Measurements from ENCODE around the gene PRKAG1.

The PRKAG1 gene

DNA sequence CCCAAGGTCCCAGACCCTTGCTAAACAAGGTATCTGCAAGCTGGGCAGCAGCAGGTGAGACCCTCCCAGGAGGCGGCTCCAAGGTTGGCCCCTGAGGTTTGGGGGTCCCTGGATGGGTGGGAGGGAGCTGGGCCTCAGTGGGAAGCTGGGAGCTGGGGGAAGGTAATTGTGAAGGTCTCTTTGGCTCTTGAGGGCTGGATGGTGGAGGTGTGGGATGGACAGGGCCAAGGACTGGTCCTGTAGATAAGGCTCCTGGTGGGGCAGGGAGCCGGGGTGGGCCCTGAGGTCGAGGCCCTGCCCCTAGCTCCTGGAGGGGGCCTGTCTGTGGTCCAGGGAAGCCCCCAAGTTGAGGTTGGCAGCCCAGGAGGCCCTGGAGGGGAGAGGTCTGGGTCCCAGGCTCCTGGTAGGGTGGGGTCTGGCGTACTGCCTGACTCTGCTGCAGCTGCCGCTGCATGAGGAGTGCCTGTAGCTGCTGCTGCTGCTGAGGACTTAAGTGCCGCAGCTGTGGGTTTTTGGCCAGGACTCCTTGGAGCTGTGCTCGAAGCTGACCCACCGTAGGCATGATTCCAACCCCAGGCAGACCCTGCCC is 13.1 kb upstream of the PRKAG1 start:
- H3K36me3 ChIP-seq (replicated peaks), result peaks cover 84% of the 10 kb centered on the region
- H3K9me3 ChIP-seq, result no peaks in the 10 kb centered on the region
- peak in 1 of 2 experiments; percentile 7 for DNase-seq (ENCODE audit: low spot score in 2 of 2)
- in situ Hi-C loops (cut with MboI; ENCODE audit: low sequenced_read_pairs), result no loop called here
- no peak overlapping the region for H3K4me3 ChIP-seq
- H3K27me3 ChIP-seq (ENCODE audit: low read depth), result no peaks in the 10 kb centered on the region
- H3K4me1 ChIP-seq, result no peaks in the 10 kb centered on the region

DNA sequence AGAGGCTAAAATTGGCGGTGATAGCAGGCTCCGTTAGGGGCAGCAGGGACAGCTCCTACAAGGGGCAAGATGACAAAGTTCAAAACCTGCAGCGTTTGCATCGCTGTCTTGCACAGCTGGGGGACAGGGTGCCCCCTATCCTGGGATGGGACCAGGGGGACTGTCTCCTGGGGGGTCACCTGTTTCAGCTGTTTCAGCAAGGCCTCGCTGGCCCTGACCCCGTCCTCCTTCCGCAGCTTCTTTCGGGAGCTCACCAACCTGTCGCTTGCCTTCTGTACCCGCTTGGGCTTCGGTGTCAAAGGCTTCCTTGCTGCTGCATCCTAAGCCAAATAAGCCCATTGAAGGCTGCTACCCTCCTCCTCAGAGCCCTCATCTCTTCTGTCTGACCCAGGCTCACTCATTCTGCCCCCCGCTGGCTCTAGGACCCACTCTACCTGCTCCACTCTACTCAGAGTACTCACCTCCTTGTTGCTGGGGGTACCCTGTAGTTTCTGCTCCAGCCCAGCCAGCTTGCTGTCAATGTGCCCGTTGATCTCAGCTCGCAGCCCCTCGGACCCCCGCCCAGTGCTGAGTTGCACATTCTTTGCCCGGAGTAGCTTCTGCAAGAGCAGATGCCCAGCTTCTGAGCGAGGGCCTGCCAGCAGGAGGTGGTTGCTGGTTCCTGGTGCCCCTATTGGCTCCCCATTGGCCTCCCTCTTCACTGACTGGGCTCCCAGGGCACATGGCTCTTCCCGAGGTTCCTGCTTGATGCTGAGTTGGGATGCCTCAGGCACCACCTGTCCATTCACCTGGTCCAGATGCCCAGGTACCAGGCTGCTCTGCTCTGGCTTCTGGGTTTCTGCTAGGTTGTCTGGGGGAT is 12.4 kb upstream of the PRKAG1 start:
- peak in 1 of 2 experiments; percentile 7 for DNase-seq (ENCODE audit: low spot score in 2 of 2)
- H3K27me3 ChIP-seq (ENCODE audit: low read depth), result no peaks in the 10 kb centered on the region
- no peaks in the 10 kb centered on the region for H3K4me1 ChIP-seq
- in situ Hi-C loops (cut with MboI; ENCODE audit: low sequenced_read_pairs), result no loop called here
- H3K36me3 ChIP-seq (replicated peaks), result peaks cover 88% of the 10 kb centered on the region
- no peaks in the 10 kb centered on the region for H3K9me3 ChIP-seq
- no peak overlapping the region for H3K4me3 ChIP-seq

DNA sequence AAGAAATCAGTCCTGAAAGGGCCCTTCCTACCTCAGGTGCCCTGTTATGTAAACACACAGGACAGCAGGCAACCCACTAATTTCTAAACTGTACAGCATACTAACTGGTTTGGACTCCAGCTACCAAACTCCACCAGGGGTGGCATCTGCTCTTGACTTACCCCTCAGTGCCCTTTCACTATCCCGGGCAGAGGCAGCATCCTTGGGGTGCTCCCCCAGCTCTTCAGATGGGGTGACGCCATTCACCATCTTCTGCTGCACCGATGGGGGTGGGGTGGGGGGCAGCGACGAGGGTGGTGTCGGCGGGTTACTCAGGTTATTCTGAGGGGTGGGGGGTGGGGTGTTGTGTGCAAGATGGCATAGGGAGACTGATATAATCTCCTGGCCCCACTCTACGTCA is 11.5 kb upstream of the PRKAG1 start:
- in situ Hi-C loops (cut with MboI; ENCODE audit: low sequenced_read_pairs), result no loop called here
- no peak for DNase-seq (ENCODE audit: low spot score in 2 of 2)
- no peaks in the 10 kb centered on the region for H3K27me3 ChIP-seq (ENCODE audit: low read depth)
- H3K36me3 ChIP-seq (replicated peaks), result peaks cover 89% of the 10 kb centered on the region
- no peaks in the 10 kb centered on the region for H3K4me1 ChIP-seq
- H3K9me3 ChIP-seq, result no peaks in the 10 kb centered on the region
- H3K4me3 ChIP-seq, result no peak overlapping the region

DNA sequence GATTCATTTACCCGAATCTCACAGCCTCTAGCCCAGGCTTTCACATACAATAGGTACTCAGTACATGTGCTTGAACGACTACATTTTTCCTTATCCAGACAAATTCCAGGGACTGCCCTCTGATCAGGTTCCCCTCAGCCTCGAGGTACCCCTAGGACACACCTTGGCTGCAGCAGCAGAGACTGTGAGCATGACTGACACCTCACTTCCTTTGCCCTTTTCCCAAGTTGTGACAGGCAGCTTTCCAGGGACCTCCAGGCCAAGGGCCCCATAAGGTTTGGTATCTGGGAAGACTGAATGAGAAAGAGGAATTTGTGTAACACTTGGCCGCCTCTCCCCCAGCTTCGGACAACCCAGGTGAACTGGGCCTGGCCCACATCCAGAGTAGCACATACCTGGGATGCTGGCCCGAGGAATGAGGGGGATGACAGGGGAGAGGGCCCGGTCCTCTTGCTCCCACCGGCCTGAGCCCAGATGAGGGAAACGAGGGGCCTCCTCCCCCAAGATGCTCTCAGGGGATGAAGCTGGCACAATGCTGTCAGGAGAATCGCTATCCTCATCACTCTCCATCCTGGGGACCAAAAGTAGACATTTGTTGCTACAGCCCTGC is 10.2 kb upstream of the PRKAG1 start:
- H3K4me1 ChIP-seq, result no peaks in the 10 kb centered on the region
- DNase-seq (ENCODE audit: low spot score in 2 of 2), result no peak
- H3K27me3 ChIP-seq (ENCODE audit: low read depth), result no peaks in the 10 kb centered on the region
- H3K36me3 ChIP-seq (replicated peaks), result peaks cover 89% of the 10 kb centered on the region
- in situ Hi-C loops (cut with MboI; ENCODE audit: low sequenced_read_pairs), result no loop called here
- no peaks in the 10 kb centered on the region for H3K9me3 ChIP-seq
- no peak overlapping the region for H3K4me3 ChIP-seq

DNA sequence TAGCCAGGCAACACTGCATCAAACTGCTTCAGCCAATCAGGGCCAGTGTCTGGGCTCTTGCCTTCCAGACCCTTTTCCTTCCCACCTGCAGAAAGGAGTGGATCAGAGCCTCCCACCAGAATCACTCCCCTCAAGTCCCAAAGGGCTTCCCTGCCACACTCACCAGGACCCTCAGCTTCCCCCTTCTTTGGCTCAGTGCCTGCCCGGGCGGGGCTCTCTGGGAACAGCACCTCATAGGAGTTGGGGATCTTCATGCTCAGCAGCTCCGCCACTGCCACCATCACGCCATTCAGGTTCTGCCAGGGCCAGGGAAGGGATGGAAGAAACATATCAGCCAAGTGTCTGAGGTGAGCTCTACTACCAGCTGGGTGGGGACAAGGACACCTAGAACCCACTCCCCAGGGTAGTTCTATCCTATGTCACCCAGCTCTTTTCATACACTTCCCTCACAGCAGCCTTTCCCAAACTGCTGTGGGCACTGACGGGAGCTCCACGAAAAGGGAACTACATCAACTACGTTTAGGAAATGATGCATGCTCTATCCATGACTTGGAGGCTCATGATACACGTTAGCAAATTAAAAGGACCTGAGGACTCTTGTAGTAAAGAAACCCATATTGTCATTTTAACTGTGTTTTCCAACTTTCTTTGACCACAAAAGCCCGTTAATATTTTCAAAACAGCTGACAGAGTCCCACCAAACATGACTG is 9.4 kb upstream of the PRKAG1 start:
- peaks cover 89% of the 10 kb centered on the region for H3K36me3 ChIP-seq (replicated peaks)
- no peaks in the 10 kb centered on the region for H3K9me3 ChIP-seq
- H3K27me3 ChIP-seq (ENCODE audit: low read depth), result no peaks in the 10 kb centered on the region
- DNase-seq (ENCODE audit: low spot score in 2 of 2), result no peak
- no peaks in the 10 kb centered on the region for H3K4me1 ChIP-seq
- in situ Hi-C loops (cut with MboI; ENCODE audit: low sequenced_read_pairs), result no loop called here
- H3K4me3 ChIP-seq, result no peak overlapping the region

DNA sequence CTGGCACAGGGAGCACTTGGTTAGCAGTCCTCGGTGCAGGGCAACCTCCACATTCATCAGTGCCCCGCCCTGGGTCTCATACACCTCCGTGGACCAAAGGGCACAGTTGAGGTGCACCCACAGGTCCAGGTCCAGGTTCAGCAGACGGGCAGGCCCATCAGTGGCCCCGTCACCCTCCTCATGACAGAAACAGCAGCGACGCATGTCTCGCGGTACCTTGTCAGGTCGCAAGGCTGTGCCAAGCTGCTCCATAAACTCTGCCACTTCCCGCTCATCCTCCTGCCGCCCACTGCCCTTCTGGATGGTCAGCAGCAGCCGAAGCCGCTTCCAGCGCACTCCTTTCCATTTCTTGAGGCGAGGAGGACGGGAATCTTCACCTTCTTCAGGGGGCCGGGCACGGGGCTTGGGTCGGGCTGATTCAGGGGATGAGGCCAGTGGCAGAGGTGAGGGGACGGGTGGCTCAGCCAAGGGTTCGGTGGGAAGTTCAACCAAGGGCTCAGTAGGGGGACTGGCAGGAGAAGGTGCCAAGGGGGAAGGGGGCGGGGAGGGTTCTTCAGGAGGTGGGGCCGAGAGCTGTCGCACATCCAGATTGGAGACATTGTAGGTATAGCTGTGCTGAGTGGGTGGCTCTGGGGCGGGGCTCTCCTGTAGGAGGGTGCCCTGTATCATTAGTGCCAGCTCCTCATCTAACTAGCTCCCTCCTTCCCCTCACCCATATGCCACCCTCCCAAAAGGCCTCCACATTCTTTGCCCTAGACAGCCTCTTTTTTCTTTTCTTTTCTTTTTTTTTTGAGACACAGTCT is 8.3 kb upstream of the PRKAG1 start:
- H3K4me1 ChIP-seq, result no peaks in the 10 kb centered on the region
- in situ Hi-C loops (cut with MboI; ENCODE audit: low sequenced_read_pairs), result no loop called here
- H3K27me3 ChIP-seq (ENCODE audit: low read depth), result no peaks in the 10 kb centered on the region
- no peaks in the 10 kb centered on the region for H3K9me3 ChIP-seq
- no peak for DNase-seq (ENCODE audit: low spot score in 2 of 2)
- peaks cover 87% of the 10 kb centered on the region for H3K36me3 ChIP-seq (replicated peaks)
- H3K4me3 ChIP-seq, result no peak overlapping the region

DNA sequence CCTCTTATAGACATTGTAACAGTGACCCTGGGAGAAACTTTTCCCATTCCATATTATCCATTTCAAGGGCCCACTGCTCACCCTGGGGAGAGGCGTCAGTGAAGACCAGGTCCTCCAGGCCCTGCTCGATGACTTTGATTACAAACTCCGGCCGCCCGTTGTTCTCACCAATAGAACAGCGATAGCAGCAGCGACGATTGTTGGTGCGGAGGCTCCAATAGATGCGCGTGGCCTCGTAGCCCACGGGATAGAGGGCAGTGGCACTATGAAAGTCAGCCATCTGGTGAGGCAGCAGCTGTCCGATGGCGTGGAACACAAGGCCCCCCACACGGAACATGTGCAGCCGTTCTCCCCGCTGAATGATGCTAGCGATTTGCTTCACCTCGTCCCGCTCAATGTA is 7.5 kb upstream of the PRKAG1 start:
- Histone ChIP-seq H3K27me3 (ENCODE audit: low read depth) (no peaks in the 10 kb centered on the region), H3K9me3 (no peaks in the 10 kb centered on the region), H3K4me3 (no peak overlapping the region), H3K4me1 (no peaks in the 10 kb centered on the region), H3K36me3 (replicated peaks) (peaks cover 88% of the 10 kb centered on the region)
- DNase-seq (ENCODE audit: low spot score in 2 of 2), result no peak
- in situ Hi-C loops (cut with MboI; ENCODE audit: low sequenced_read_pairs), result no loop called here

DNA sequence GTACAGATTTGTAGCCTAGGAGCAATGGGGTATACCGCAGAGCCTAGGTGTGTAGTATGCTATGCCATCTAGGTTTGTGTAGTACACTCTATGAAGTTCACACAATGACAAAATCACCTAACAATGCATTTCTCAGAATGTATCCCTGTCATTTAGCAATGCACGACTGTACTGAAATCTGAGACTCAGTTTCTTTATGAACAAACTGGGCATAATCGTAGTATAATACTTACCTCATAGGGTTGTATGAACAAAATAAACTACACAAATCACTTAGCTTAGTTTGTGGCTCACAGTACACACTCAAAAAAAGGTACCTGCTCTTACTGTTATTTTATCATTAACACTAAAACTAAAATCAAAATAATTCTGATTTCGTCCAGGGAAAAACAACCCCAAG is 6.9 kb upstream of the PRKAG1 start:
- no peaks in the 10 kb centered on the region for H3K9me3 ChIP-seq
- peaks cover 81% of the 10 kb centered on the region for H3K36me3 ChIP-seq (replicated peaks)
- H3K4me1 ChIP-seq, result no peaks in the 10 kb centered on the region
- H3K4me3 ChIP-seq, result no peak overlapping the region
- no peaks in the 10 kb centered on the region for H3K27me3 ChIP-seq (ENCODE audit: low read depth)
- no peak for DNase-seq (ENCODE audit: low spot score in 2 of 2)
- in situ Hi-C loops (cut with MboI; ENCODE audit: low sequenced_read_pairs), result no loop called here

DNA sequence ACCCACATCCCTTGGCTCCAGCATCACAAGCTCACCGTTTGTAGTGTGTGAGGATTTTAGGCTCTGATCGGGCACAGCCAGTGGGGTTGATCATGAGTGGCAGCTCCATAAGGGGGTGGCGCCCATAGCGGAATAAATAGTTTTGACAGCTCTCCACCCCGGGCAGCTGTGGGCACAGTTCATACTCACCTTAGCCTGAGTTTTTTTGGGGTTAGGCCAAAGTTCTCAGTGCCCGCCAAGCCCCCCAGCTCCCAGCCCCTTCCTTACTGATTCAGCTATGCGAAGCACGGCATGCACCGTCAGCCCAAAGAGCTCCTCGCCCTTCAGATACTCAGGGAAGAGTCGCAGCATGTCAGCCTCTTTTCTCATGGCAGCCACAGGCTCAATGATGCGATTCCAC is 6.0 kb upstream of the PRKAG1 start:
- no peaks in the 10 kb centered on the region for H3K27me3 ChIP-seq (ENCODE audit: low read depth)
- no peak for DNase-seq (ENCODE audit: low spot score in 2 of 2)
- no peak overlapping the region for H3K4me3 ChIP-seq
- in situ Hi-C loops (cut with MboI; ENCODE audit: low sequenced_read_pairs), result no loop called here
- no peaks in the 10 kb centered on the region for H3K9me3 ChIP-seq
- H3K36me3 ChIP-seq (replicated peaks), result peaks cover 75% of the 10 kb centered on the region
- no peaks in the 10 kb centered on the region for H3K4me1 ChIP-seq

DNA sequence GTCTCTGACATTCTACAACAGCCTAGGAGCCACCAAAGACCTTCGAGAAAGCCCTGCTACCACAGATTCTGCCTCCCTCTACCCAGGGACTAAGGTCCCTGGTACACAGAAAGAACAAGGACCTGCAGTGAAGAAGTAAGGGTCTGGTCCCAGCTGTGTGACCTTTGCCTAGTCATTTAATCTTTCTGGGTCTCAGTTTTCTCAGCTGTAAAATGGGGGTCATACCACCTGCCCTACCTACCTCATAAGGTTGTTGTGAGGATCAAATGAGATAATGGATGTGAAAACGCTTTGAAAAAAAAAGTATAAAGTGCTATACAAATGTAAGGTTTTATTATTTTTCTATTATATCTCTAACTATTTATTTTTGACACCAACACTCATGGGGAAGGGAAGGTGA is 5.2 kb upstream of the PRKAG1 start:
- peaks cover 69% of the 10 kb centered on the region for H3K36me3 ChIP-seq (replicated peaks)
- H3K27me3 ChIP-seq (ENCODE audit: low read depth), result no peaks in the 10 kb centered on the region
- H3K9me3 ChIP-seq, result no peaks in the 10 kb centered on the region
- no peaks in the 10 kb centered on the region for H3K4me1 ChIP-seq
- in situ Hi-C loops (cut with MboI; ENCODE audit: low sequenced_read_pairs), result no loop called here
- no peak for DNase-seq (ENCODE audit: low spot score in 2 of 2)
- H3K4me3 ChIP-seq, result no peak overlapping the region

DNA sequence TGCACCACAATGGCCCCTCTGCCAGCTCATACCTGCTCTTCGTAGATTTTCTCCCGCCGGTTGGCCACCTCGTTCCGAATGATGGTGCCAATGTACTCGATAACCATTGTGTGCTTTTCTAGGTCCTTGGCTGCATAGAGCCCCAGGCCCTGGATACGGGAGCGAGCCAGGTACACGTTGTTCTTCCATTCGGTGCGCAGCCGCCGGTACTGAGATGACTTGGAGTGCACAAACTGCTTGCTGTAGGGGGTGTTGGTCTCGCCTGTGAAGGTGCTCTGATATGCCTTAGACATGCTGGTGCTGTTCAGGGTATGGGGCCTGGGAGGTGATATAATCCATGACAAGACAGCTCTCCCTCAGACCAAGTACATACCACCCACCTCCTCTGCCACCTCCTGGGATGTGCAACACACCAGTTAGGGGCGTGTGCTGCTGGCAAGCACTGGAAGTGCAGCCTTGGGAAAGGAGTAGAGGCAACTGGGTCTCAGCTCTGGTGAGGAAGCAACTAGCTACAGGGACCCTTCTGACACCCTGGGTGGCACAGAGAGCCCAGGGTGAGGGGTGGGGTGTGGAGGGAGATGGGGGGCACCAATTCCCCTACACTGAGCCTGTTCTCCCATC is 4.1 kb upstream of the PRKAG1 start:
- Histone ChIP-seq H3K4me1 (peaks cover 3% of the 10 kb centered on the region), H3K9me3 (no peaks in the 10 kb centered on the region), H3K36me3 (replicated peaks) (peaks cover 58% of the 10 kb centered on the region), H3K27me3 (ENCODE audit: low read depth) (no peaks in the 10 kb centered on the region), H3K4me3 (no peak overlapping the region)
- in situ Hi-C loops (cut with MboI; ENCODE audit: low sequenced_read_pairs), result no loop called here
- DNase-seq (ENCODE audit: low spot score in 2 of 2), result no peak

DNA sequence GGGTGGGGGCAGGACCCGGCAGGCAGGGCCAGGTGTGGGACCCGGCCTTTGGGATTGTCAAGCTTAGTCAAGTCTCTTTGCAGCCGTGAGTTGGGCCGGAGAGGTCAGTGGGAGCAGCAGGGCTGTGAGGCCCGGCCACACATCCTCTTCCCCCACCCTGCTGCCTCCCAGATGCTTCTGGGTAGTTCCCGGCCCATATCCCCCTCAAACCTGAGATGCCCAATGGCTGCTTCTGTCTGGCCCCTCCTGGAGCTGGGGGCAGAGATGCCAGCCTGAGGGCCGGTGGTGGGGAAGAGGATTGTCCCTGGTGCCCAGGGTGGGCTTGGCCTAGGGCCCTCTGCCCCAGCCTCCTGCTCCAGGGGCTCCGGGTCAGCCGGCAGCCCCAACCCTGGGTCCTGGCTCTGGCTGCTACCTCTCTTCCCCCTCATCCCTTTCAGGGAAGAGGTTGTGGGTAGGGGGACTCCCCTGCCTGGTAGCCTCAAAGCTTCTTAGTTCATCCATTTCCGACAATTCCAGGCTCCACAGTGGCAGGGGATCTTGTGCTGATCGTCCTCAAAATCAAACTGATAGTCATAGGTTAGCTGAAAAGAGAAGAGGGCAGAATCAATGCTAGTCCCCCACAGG is 2.8 kb upstream of the PRKAG1 start:
- Histone ChIP-seq H3K4me3 (no peak overlapping the region), H3K9me3 (no peaks in the 10 kb centered on the region), H3K27me3 (ENCODE audit: low read depth) (no peaks in the 10 kb centered on the region), H3K36me3 (replicated peaks) (peaks cover 50% of the 10 kb centered on the region), H3K4me1 (peaks cover 7% of the 10 kb centered on the region)
- in situ Hi-C loops (cut with MboI; ENCODE audit: low sequenced_read_pairs), result no loop called here
- DNase-seq (ENCODE audit: low spot score in 2 of 2), result no peak

DNA sequence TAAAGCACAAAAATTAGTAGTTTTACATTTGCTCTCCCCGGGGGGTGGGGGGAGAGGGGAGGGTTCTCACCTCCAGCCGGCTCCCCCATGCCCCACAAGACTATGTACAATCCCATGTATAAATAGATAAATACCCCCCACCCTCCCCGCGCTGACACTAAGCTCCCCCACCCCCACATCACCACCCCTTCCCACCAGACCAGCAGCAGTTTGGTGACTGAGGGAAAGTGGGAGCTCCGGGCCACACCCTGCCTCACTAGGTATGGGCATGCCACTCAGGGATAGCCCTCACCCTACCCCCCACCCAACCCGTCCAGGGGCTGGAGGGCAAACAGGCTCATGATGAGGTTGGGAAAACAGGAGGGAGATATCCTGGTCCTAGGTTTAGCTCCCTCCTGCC is 1.9 kb upstream of the PRKAG1 start:
- H3K4me3 ChIP-seq, result no peak overlapping the region
- H3K36me3 ChIP-seq (replicated peaks), result peaks cover 43% of the 10 kb centered on the region
- in situ Hi-C loops (cut with MboI; ENCODE audit: low sequenced_read_pairs), result no loop called here
- peaks cover 7% of the 10 kb centered on the region for H3K4me1 ChIP-seq
- no peaks in the 10 kb centered on the region for H3K27me3 ChIP-seq (ENCODE audit: low read depth)
- DNase-seq (ENCODE audit: low spot score in 2 of 2), result no peak
- H3K9me3 ChIP-seq, result no peaks in the 10 kb centered on the region
